Thyroid gland (tissue), 4 donors: ENCODE results near the gene UBL3. TPM values are rescaled to one million over a fixed set of nuclear protein-coding genes. Genes with fewer than 3 reads are reported as not detected.

Experiments
- DNase-seq, 2 donors: peaks; one replicate each; pipeline ENCODE4 v3.0.0-alpha.2; 2019
- H3K27ac ChIP-seq, 3 donors: fragments of 200-600 bp; sonication (generic); 1 replicate in 2 of 3; 2 replicates in 1 of 3; pipeline ENCODE4 v1.5.1; 2016 to 2019; ENCODE audit warnings: mild to moderate bottlenecking in 1 of 3, moderate library complexity in 1 of 3
- H3K27me3 ChIP-seq: fragments of 200-600 bp; sonication (generic); one replicate; pipeline ENCODE4 v1.5.1; 2019
- H3K36me3 ChIP-seq, 2 donors: fragments of 200-600 bp; sonication (generic); one replicate each; pipeline ENCODE4 v1.5.1; 2016 to 2019
- H3K4me1 ChIP-seq, 2 donors: fragments of 200-600 bp; sonication (generic); one replicate each; pipeline ENCODE4 v1.5.1; 2017 to 2019
- H3K4me3 ChIP-seq, 3 donors: fragments of 200-600 bp; sonication (generic); replicated peaks in 1 of 3; 1 replicate in 2 of 3; 2 replicates in 1 of 3; pipeline ENCODE4 v1.5.1; 2016; ENCODE audit warnings: mild to moderate bottlenecking in 1 of 3
- H3K9me3 ChIP-seq: fragments of 200-600 bp; sonication (generic); one replicate; pipeline ENCODE4 v1.5.1; 2017
- POLR2A ChIP-seq, 2 donors: fragments of 450-650 bp; IDR thresholded peaks; one replicate each; pipeline ENCODE4 v1.6.1; 2017; ENCODE audit warnings: antibody characterized with exemption in 2 of 2, mild to moderate bottlenecking in 2 of 2, moderate library complexity in 1 of 2
- WGBS, 2 donors: methylation state at CpG; one replicate each; pipeline ENCODE4 v1.1.5; 2017; 5-methylcytosine and 5-hydroxymethylcytosine counted together
- intact Hi-C: fragments of 100-400 bp; cut with DNase I; formaldehyde crosslinking; loops from one replicate; pipeline ENCODE4 v1.15.1; 2023
- total RNA-seq, 4 donors: library from RNA; depleted of rRNA; stranded (reverse); fragments of >200 nt; gene quantifications; one replicate each; pipeline ENCODE4 v1.2.3, GENCODE V29; 2016
- TF ChIP-seq, protein P1 (sequence below), 6 experiments: fragments of 200-600 bp in 3 of 6; fragments of 450-650 bp in 3 of 6; sonication (generic) in 3 of 6; IDR thresholded peaks; one replicate each; pipeline ENCODE4 v1.5.1; 2016 to 2019; ENCODE audit warnings: antibody characterized with exemption in 6 of 6, mild to moderate bottlenecking in 2 of 6, inconsistent platforms in 1 of 6, moderate library complexity in 1 of 6

Gene UBL3
- total RNA-seq, 4 donors from 2014 or later: 59.0 to 79.0 (median 65.1) TPM

DNA sequence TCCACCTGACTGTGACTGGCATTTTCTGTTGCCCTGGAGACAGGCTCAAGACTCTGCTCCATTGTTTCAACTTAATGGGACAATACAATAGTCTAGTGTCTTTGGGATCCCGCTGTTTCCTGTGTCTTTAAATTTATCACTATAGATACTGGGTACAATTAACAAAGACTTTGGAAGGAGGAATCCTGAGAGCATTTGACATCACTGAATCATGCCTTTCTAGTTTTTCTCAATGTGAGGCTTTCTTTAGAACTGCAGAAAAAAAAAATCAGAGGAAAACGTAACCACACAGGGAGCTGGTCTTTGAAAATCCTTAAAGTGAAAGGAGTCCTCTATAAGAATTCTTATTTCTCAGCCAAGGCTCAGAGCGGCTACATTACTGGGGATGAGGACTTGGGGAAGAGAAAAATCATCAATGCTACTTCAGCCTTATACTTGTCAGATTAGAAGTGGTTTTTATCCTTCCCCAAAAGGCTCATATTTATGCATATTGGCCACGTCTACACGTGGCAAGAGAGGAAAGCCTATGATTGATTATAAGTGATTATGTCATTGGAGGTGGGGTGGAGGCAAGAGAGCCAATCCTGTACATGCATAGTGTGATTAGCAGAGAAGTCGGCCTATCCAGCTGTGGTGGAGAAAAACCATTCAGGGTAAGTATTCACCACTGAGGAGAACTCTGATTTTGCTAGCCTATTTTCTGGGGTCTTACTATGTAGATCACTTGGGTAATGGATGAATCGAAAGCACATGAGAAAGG lies 34.4 kb upstream of the UBL3 start:
- no peaks in the 10 kb centered on the region for H3K36me3 ChIP-seq
- no peaks in the 10 kb centered on the region for H3K9me3 ChIP-seq
- intact Hi-C loops: no loop called here
- DNase-seq: no peak
- H3K27ac ChIP-seq: peak overlapping the region in 1 of 3 donors; percentile 55
- peaks cover 0 to 7% of the 10 kb centered on the region in 2 donors for H3K4me1 ChIP-seq
- 75 to 77% methylated on average over 7 of the region's 7 CpGs for WGBS, 2 donors
- H3K4me3 ChIP-seq: no peak overlapping the region
- no peak for TF ChIP-seq POLR2A (IDR thresholded peaks at IDR 0.05)
- TF ChIP-seq, protein P1, sequence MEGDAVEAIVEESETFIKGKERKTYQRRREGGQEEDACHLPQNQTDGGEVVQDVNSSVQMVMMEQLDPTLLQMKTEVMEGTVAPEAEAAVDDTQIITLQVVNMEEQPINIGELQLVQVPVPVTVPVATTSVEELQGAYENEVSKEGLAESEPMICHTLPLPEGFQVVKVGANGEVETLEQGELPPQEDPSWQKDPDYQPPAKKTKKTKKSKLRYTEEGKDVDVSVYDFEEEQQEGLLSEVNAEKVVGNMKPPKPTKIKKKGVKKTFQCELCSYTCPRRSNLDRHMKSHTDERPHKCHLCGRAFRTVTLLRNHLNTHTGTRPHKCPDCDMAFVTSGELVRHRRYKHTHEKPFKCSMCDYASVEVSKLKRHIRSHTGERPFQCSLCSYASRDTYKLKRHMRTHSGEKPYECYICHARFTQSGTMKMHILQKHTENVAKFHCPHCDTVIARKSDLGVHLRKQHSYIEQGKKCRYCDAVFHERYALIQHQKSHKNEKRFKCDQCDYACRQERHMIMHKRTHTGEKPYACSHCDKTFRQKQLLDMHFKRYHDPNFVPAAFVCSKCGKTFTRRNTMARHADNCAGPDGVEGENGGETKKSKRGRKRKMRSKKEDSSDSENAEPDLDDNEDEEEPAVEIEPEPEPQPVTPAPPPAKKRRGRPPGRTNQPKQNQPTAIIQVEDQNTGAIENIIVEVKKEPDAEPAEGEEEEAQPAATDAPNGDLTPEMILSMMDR (IDR thresholded peaks at IDR 0.05): no peak
- H3K27me3 ChIP-seq: no peaks in the 10 kb centered on the region

DNA sequence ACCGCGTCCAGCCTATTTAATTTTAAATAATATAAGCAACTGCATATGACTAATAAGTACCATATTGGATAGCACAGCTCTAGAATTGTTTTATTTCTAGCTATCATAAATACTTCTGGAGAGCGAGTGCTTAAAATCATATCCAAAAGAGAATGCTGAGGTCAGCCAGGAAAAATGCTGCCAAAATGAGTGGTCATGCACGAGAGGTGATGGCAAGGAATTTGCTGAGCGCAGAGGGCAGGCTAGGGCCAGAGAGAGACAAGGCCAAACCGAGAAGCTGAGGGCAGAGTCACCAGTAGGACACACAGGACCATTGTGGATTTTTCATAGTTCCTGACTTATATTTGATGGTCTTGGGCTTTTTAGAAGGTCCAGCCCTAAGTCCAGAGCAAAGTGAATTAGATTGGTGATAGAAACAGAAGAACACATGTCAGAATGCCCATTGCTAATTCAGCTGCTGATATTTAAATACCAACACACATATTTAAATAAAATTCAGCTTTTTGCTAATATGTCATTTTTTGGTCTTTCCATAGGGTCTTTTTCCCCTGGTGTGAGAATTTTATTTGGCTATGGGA lies 33.6 kb upstream of the UBL3 start:
- Histone ChIP-seq H3K27me3 (no peaks in the 10 kb centered on the region), H3K36me3 (no peaks in the 10 kb centered on the region), H3K4me1 (peaks cover 0 to 7% of the 10 kb centered on the region in 2 donors), H3K9me3 (no peaks in the 10 kb centered on the region), H3K27ac (peak overlapping the region in 1 of 3 donors; percentile 55), H3K4me3 (no peak overlapping the region)
- DNase-seq: peak; percentile 76 to 85
- intact Hi-C loops: no loop called here
- WGBS, 2 donors: 42 to 52% methylated on average over 6 of the region's 6 CpGs
- TF ChIP-seq POLR2A (IDR thresholded peaks at IDR 0.05): peak in 1 of 2 donors; percentile 23
- TF ChIP-seq, protein P1 (IDR thresholded peaks at IDR 0.05): peak in 1 of 6 experiments; percentile 18

- Histone ChIP-seq H3K9me3 (no peaks in the 10 kb centered on the region), H3K4me1 (peaks cover 0 to 7% of the 10 kb centered on the region in 2 donors), H3K27me3 (no peaks in the 10 kb centered on the region), H3K36me3 (no peaks in the 10 kb centered on the region), H3K4me3 (no peak overlapping the region), H3K27ac (no peak overlapping the region)
- DNase-seq: no peak
- 3 to 50% methylated on average over 1 of the region's 1 CpG for WGBS, 2 donors
- no peak for TF ChIP-seq POLR2A (IDR thresholded peaks at IDR 0.05)
- TF ChIP-seq, protein P1 (IDR thresholded peaks at IDR 0.05): no peak
- intact Hi-C loops: no loop called here
These were observed 31.7 kb upstream of the UBL3 start for GRCh38 chr13:29882076-29882475.

- no peaks in the 10 kb centered on the region for H3K27me3 ChIP-seq
- WGBS, 2 donors: 64 to 69% methylated on average over 2 of the region's 2 CpGs
- H3K27ac ChIP-seq: no peak overlapping the region
- TF ChIP-seq POLR2A (IDR thresholded peaks at IDR 0.05): no peak
- TF ChIP-seq, protein P1 (IDR thresholded peaks at IDR 0.05): no peak
- no peaks in the 10 kb centered on the region for H3K4me1 ChIP-seq
- intact Hi-C loops: no loop called here
- DNase-seq: no peak
- H3K9me3 ChIP-seq: no peaks in the 10 kb centered on the region
- H3K36me3 ChIP-seq: no peaks in the 10 kb centered on the region
- no peak overlapping the region for H3K4me3 ChIP-seq
These were observed 27.7 kb upstream of the UBL3 start for GRCh38 chr13:29878101-29878500.

DNA sequence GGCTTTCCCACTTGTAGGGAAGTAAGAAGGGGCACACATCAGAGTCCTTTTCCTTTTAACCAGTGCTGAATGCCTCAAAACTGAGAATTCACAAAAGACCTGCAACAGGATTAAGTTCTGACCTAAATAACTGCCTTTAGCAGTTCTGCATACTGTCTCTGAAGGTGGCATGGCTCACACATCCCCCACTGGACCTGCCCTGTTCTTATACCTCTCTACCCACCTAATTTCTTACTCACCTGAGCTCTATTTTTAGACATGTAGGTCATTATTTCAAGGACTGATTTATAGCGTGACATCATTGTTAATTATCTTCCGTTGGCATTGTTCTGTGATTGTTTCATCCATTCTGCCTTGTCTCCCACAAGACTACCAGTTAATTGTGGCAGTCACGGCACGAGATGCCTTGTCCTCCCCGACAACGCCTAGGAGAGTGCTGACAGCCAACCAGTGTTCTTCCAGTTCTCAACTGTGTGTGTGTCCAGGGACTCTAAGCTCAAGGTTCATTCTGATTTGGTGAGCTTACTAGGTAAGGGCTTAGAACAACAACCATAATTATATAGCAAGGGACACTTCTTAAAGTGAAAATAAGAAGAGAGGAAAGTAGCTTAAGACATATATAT lies 27.1 kb upstream of the UBL3 start:
- intact Hi-C loops: no loop called here
- no peak for DNase-seq
- no peaks in the 10 kb centered on the region for H3K4me1 ChIP-seq
- no peak overlapping the region for H3K4me3 ChIP-seq
- no peaks in the 10 kb centered on the region for H3K36me3 ChIP-seq
- H3K9me3 ChIP-seq: no peaks in the 10 kb centered on the region
- TF ChIP-seq, protein P1 (IDR thresholded peaks at IDR 0.05): no peak
- TF ChIP-seq POLR2A (IDR thresholded peaks at IDR 0.05): no peak
- no peaks in the 10 kb centered on the region for H3K27me3 ChIP-seq
- H3K27ac ChIP-seq: no peak overlapping the region
- 72 to 81% methylated on average over 6 of the region's 6 CpGs for WGBS, 2 donors
